ENCODE measurements around the gene SCML2. TPM values are rescaled to one million over a fixed set of nuclear protein-coding genes. Genes with fewer than 3 reads are reported as not detected.
A peak's percentile ranks its signal among the peaks of the same experiment; 100 is the strongest.

SCML2 gene
- total and polyA plus RNA-seq, 2 of the 8 experiments (the other 6 are each of a cell fraction or from before 2014, with no cell fraction given): 14.6 to 18.9 TPM

DNA sequence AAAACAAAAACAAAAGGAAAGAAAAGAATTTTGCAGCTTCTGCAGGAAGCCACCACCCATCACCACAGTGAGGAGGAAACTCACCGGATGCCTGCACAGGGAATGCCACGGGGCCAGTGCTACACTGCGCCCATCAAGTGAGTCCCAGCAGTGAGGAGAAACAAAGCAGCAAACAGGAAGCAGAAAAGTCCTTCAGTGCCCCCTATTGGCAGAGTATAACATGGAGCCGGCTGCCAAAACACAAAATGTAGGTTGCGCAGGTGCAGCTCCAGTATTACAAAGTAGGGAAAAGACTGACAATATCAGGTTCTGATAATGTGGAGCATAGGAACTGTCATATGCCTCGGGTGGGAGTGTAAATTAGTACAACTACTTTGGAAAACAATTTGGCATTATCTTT lies 23.3 kb upstream of the SCML2 start:
- DNase-seq (ENCODE audit: low read depth in 1 of 2, low spot score in 2 of 2) (peak in 1 of 2 experiments; percentile 45), FAIRE-seq (peak; percentile 80)
- H4K5ac ChIP-seq (ENCODE audit: insufficient read length, low read depth, low read length): no peak overlapping the region
- no peaks in the 10 kb centered on the region for H3K79me2 ChIP-seq (ENCODE audit: control insufficient read depth in 1 of 2, insufficient read depth in 2 of 2, low read length in 2 of 2)
- H3K4me2 ChIP-seq (ENCODE audit: insufficient read depth in 1 of 2, low read depth in 2 of 2, low read length in 2 of 2): no peak overlapping the region
- H2BK5ac ChIP-seq (ENCODE audit: low read depth, low read length): no peak overlapping the region
- WGBS, 2 experiments (ENCODE audit: extremely low coverage in 1 of 2, insufficient coverage in 1 of 2, insufficient read length in 1 of 2, insufficient replicate concordance in 2 of 2, low coverage in 1 of 2, low lambda C conversion rate in 2 of 2, missing lambda C conversion rate in 1 of 2): 35% methylated on average over 6 of the region's 6 CpGs; no CpG with 5 or more reads in 1 of the 2 experiments
- H3K4ac ChIP-seq (replicated peaks; ENCODE audit: insufficient read length, low read depth, low read length): no peak overlapping the region
- no peaks in the 10 kb centered on the region for H3K23me2 ChIP-seq (ENCODE audit: low read depth, low read length)
- H4K20me1 ChIP-seq (replicated peaks in 1 of 2; ENCODE audit: control insufficient read depth in 1 of 2, insufficient read depth in 2 of 2, low read length in 2 of 2): no peaks in the 10 kb centered on the region
- H3K14ac ChIP-seq (ENCODE audit: insufficient read length): no peak overlapping the region
- no peak overlapping the region for H3K23ac ChIP-seq (ENCODE audit: insufficient read length)
- no peak overlapping the region for H4K91ac ChIP-seq (replicated peaks; ENCODE audit: insufficient read length, low read length)
- no peak overlapping the region for H2AFZ ChIP-seq (ENCODE audit: low read length)
- CTCF ChIA-PET (ENCODE audit: partially characterized antibody): interaction anchor here (0.8 to 2.6 kb wide), 13 partner anchors 10 to 591 kb away, joined by 3 to 10 read pairs (median 5); no protein-coding TSS in a partner anchor
- H3K9ac ChIP-seq (replicated peaks in 1 of 4; ENCODE audit: extremely low read depth in 1 of 4, low read depth in 3 of 4, low read length in 3 of 4): no peak overlapping the region
- H4K8ac ChIP-seq (ENCODE audit: extremely low read depth, insufficient read depth, low read length): no peak overlapping the region
- POLR2A ChIA-PET (ENCODE audit: partially characterized antibody): interaction anchor here (1.1 kb wide), 1 partner anchor 292 kb away, joined by 3 read pairs; no protein-coding TSS in a partner anchor
- no peaks in the 10 kb centered on the region for H3K27me3 ChIP-seq (replicated peaks in 1 of 4; ENCODE audit: control insufficient read depth in 3 of 4, extremely low read depth in 1 of 4, insufficient read depth in 3 of 4, low read length in 3 of 4)
- H2BK20ac ChIP-seq (ENCODE audit: low read length): no peak overlapping the region
- H2BK120ac ChIP-seq (replicated peaks; ENCODE audit: low read depth, low read length): no peak overlapping the region
- no peak overlapping the region for H3K56ac ChIP-seq (replicated peaks; ENCODE audit: insufficient read length, low read depth, low read length)
- no peak overlapping the region for H3K4me3 ChIP-seq (ENCODE audit: extremely low read depth in 1 of 4, insufficient read depth in 2 of 4, low read depth in 3 of 4, low read length in 4 of 4)
- no peak overlapping the region for H2BK15ac ChIP-seq (ENCODE audit: low read length)
- H2AK5ac ChIP-seq (ENCODE audit: low read depth, low read length): no peak overlapping the region
- H3K18ac ChIP-seq (ENCODE audit: extremely low read depth, low read length): no peak overlapping the region
- H3K4me1 ChIP-seq (replicated peaks in 1 of 4; ENCODE audit: control insufficient read depth in 3 of 4, insufficient read depth in 4 of 4, low read length in 3 of 4): no peaks in the 10 kb centered on the region
- H2BK12ac ChIP-seq (ENCODE audit: low read depth, low read length): no peak overlapping the region
- no peaks in the 10 kb centered on the region for H3K9me3 ChIP-seq (ENCODE audit: insufficient read depth in 2 of 2, low read depth in 1 of 2, low read length in 1 of 2)
- H3K27ac ChIP-seq (ENCODE audit: low read depth, low read length): no peak overlapping the region
- H3K79me1 ChIP-seq (ENCODE audit: low read depth, low read length): no peaks in the 10 kb centered on the region
- H3K36me3 ChIP-seq (ENCODE audit: control insufficient read depth in 2 of 4, insufficient read depth in 4 of 4, low read length in 3 of 4): no peaks in the 10 kb centered on the region
- TF ChIP-seq RAD21 (IDR thresholded peaks at IDR 0.05 in 1 of 2, conservative IDR thresholded peaks at IDR 0.05 in 1 of 2; ENCODE audit: low read depth in 2 of 2, low read length in 2 of 2) (peak; percentile 73 to 79), PHF8 (conservative IDR thresholded peaks at IDR 0.05; ENCODE audit: low read depth, low read length) (no peak), CBX5 (IDR thresholded peaks at IDR 0.05; ENCODE audit: low read depth, low read length) (no peak), YY1 (IDR thresholded peaks at IDR 0.05; ENCODE audit: low read depth, low read length) (no peak), SP1 (IDR thresholded peaks at IDR 0.05; ENCODE audit: low read depth, low read length) (no peak), SIX5 (IDR thresholded peaks at IDR 0.05; ENCODE audit: low read depth, low read length) (no peak), EGR1 (IDR thresholded peaks at IDR 0.05; ENCODE audit: borderline replicate concordance, low read depth, low read length) (no peak), KDM5A (IDR thresholded peaks at IDR 0.05; ENCODE audit: low read length) (no peak), FOSL1 (IDR thresholded peaks at IDR 0.05; ENCODE audit: insufficient read depth, low read depth, low read length) (no peak)
- TF ChIP-seq, protein P1, sequence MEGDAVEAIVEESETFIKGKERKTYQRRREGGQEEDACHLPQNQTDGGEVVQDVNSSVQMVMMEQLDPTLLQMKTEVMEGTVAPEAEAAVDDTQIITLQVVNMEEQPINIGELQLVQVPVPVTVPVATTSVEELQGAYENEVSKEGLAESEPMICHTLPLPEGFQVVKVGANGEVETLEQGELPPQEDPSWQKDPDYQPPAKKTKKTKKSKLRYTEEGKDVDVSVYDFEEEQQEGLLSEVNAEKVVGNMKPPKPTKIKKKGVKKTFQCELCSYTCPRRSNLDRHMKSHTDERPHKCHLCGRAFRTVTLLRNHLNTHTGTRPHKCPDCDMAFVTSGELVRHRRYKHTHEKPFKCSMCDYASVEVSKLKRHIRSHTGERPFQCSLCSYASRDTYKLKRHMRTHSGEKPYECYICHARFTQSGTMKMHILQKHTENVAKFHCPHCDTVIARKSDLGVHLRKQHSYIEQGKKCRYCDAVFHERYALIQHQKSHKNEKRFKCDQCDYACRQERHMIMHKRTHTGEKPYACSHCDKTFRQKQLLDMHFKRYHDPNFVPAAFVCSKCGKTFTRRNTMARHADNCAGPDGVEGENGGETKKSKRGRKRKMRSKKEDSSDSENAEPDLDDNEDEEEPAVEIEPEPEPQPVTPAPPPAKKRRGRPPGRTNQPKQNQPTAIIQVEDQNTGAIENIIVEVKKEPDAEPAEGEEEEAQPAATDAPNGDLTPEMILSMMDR (IDR thresholded peaks at IDR 0.05; ENCODE audit: control extremely low read depth in 1 of 3, insufficient read depth in 1 of 3, low read depth in 1 of 3, low read length in 3 of 3): peak; percentile 22 to 68 (median 52)
